ENCODE results near the gene IL4I1. TPM values are rescaled to one million over a fixed set of nuclear protein-coding genes. Genes with fewer than 3 reads are reported as not detected.
A peak's percentile ranks its signal among the peaks of the same experiment; 100 is the strongest.

IL4I1 gene
- total RNA-seq, 1 experiment from 2014 or later: 1.3 TPM

DNA sequence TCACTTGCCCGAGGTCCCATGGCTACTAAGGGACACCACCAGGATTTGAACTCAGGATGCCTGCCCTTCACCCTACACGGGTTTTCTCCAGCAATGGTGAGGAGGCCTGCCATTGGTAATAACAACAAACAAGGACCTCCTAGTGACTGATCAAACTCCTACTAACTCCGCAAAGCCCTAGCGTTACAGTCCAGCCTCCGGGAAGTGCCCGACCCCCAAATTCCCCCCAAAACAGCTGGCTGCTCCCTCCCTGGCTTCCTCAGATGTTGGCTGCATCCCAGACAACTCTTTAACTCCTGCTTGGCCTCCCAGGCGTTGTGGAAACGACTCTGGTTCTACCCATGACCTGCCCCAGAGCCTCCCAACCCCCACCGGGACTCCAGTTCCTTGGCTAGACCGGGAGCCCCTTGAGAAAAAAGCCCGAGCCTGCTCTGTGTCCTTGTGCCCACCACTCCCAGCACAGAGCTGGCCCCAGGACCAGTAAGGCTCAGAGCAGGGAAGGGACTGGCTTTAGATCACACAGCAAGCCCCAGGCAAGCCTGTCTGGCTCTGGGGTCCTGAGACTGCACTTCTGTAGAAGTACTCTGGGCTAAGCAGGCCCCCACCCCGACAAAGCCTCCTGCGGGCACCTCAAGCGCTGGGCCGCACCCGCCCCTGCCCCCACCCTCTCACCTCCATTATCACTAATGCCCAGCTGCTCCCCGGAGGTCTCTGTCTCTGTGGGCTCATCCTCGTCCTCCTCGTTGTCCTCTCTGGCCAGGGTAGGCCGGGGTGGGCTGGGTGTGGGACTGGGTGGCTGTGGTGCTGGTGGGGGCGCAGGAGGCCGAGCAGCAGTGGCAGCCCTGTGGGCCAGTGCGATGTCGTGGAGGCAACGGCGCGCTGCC lies 24.2 kb downstream of the IL4I1 start:
- intact Hi-C loops (cut with micrococcal nuclease; ENCODE audit: unreplicated experiment): loop anchor here (10.0 kb wide), 1 partner anchor 378 kb away; the partner anchor contains the start of gene RPS11
- Histone ChIP-seq H3K36me3 (ENCODE audit: insufficient read depth, low read length, poor library complexity, severe bottlenecking) (peaks cover 7% of the 10 kb centered on the region), H3K27ac (ENCODE audit: low read depth, low read length, poor library complexity, severe bottlenecking) (no peak overlapping the region), H3K4me3 (ENCODE audit: low read depth, low read length, poor library complexity, severe bottlenecking) (no peak overlapping the region), H3K9me3 (ENCODE audit: low read depth, low read length, poor library complexity, severe bottlenecking) (no peaks in the 10 kb centered on the region), H3K4me1 (ENCODE audit: insufficient read depth, low read length, poor library complexity, severe bottlenecking) (peaks cover 21% of the 10 kb centered on the region), H3K27me3 (replicated peaks; ENCODE audit: insufficient read depth, low read depth, low read length, poor library complexity) (no peaks in the 10 kb centered on the region)
- CTCF ChIA-PET: no interaction called here
- TF ChIP-seq EZH2 (IDR thresholded peaks at IDR 0.05; ENCODE audit: borderline replicate concordance, low read depth, low read length, poor library complexity, severe bottlenecking): no peak
- TF ChIP-seq, protein P1, sequence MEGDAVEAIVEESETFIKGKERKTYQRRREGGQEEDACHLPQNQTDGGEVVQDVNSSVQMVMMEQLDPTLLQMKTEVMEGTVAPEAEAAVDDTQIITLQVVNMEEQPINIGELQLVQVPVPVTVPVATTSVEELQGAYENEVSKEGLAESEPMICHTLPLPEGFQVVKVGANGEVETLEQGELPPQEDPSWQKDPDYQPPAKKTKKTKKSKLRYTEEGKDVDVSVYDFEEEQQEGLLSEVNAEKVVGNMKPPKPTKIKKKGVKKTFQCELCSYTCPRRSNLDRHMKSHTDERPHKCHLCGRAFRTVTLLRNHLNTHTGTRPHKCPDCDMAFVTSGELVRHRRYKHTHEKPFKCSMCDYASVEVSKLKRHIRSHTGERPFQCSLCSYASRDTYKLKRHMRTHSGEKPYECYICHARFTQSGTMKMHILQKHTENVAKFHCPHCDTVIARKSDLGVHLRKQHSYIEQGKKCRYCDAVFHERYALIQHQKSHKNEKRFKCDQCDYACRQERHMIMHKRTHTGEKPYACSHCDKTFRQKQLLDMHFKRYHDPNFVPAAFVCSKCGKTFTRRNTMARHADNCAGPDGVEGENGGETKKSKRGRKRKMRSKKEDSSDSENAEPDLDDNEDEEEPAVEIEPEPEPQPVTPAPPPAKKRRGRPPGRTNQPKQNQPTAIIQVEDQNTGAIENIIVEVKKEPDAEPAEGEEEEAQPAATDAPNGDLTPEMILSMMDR (conservative IDR thresholded peaks at IDR 0.05; ENCODE audit: low read depth, low read length): no peak
- POLR2A ChIA-PET (ENCODE audit: low non-redundant PET): no interaction called here
- no TSS peak for BruUV-seq (replicated peaks)
- DNase-seq (ENCODE audit: low spot score): no peak

DNA sequence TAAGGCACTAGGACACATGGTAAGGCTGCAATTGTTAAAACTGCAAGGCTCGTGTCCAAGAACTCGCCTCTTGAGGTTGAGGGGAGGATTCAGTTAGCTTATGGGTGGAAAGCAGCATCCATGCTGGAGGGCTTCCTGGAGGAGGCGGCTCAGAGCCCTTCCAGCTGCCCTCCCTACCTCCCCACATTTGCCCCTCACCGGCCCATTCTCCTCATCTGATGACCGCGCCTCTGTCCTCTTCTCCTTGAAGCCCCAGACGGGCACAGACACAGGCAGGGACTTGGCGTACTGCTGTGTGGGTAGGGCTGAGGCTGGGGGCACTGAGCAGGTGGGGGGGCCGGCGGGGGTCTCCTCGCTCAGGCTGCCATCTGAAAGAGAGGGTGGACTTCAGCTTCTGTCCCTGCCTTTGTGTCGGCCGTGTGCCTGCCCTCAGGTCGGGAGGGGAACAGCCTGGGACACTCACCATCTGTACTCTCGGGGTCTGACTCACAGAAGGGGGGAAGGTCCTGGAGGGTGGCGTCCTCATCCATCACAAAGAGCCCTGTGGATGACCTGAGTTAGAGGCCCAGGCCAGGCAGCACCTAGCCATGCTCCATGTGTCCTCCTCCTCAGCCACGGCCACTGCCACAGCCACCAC lies 25.2 kb downstream of the IL4I1 start:
- Histone ChIP-seq H3K27ac (ENCODE audit: low read depth, low read length, poor library complexity, severe bottlenecking) (no peak overlapping the region), H3K36me3 (ENCODE audit: insufficient read depth, low read length, poor library complexity, severe bottlenecking) (peaks cover 7% of the 10 kb centered on the region), H3K9me3 (ENCODE audit: low read depth, low read length, poor library complexity, severe bottlenecking) (no peaks in the 10 kb centered on the region), H3K4me1 (ENCODE audit: insufficient read depth, low read length, poor library complexity, severe bottlenecking) (peaks cover 24% of the 10 kb centered on the region), H3K27me3 (replicated peaks; ENCODE audit: insufficient read depth, low read depth, low read length, poor library complexity) (no peaks in the 10 kb centered on the region), H3K4me3 (ENCODE audit: low read depth, low read length, poor library complexity, severe bottlenecking) (no peak overlapping the region)
- ChIA-PET CTCF (interaction anchor here (0.6 kb wide), 1 partner anchor 13 kb away, joined by 6 read pairs; no protein-coding TSS in a partner anchor), POLR2A (ENCODE audit: low non-redundant PET) (no interaction called here)
- intact Hi-C loops (cut with micrococcal nuclease; ENCODE audit: unreplicated experiment): loop anchor here (10.0 kb wide), 1 partner anchor 377 kb away; the partner anchor contains the start of gene RPS11
- BruUV-seq (replicated peaks): no TSS peak
- TF ChIP-seq, protein P1 (conservative IDR thresholded peaks at IDR 0.05; ENCODE audit: low read depth, low read length): no peak
- no peak for TF ChIP-seq EZH2 (IDR thresholded peaks at IDR 0.05; ENCODE audit: borderline replicate concordance, low read depth, low read length, poor library complexity, severe bottlenecking)
- no peak for DNase-seq (ENCODE audit: low spot score)

DNA sequence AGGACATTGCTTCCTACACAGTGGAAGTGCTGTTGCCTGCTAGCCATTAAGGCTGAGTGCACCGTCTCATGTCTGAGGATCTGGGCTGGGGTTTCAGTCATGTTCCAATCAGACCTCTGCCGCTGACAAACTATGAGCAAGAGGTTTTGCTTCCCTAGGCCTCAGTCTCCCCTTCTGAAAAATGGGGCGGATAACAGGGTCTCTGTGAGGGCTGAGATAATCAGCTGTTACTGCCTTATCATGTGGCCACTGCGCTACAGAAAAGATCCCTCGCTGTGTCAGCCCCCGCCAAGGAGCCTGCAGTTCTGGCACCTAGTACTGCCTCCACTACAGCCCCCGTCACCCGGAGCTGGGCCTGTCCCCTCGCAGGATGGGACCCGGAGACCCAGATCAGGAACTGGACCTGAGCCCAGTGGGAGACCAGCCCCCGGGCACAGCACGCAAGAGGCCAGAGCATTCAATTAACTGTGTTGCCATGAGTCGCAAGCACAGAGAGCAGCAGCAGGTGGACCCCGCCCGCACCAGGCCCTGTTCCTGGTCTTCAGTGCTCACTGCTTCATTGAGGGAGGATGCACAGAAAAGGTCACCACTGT lies 26.3 kb downstream of the IL4I1 start:
- Histone ChIP-seq H3K9me3 (ENCODE audit: low read depth, low read length, poor library complexity, severe bottlenecking) (no peaks in the 10 kb centered on the region), H3K4me1 (ENCODE audit: insufficient read depth, low read length, poor library complexity, severe bottlenecking) (peaks cover 32% of the 10 kb centered on the region), H3K27ac (ENCODE audit: low read depth, low read length, poor library complexity, severe bottlenecking) (peak overlapping the region; percentile 79), H3K4me3 (ENCODE audit: low read depth, low read length, poor library complexity, severe bottlenecking) (peak overlapping the region; percentile 52), H3K27me3 (replicated peaks; ENCODE audit: insufficient read depth, low read depth, low read length, poor library complexity) (no peaks in the 10 kb centered on the region), H3K36me3 (ENCODE audit: insufficient read depth, low read length, poor library complexity, severe bottlenecking) (peaks cover 7% of the 10 kb centered on the region)
- no TSS peak for BruUV-seq (replicated peaks)
- CTCF ChIA-PET: no interaction called here
- no peak for TF ChIP-seq EZH2 (IDR thresholded peaks at IDR 0.05; ENCODE audit: borderline replicate concordance, low read depth, low read length, poor library complexity, severe bottlenecking)
- TF ChIP-seq, protein P1 (conservative IDR thresholded peaks at IDR 0.05; ENCODE audit: low read depth, low read length): no peak
- POLR2A ChIA-PET (ENCODE audit: low non-redundant PET): no interaction called here
- no peak for DNase-seq (ENCODE audit: low spot score)
- intact Hi-C loops (cut with micrococcal nuclease; ENCODE audit: unreplicated experiment): loop anchor here (10.0 kb wide), 1 partner anchor 376 kb away; the partner anchor contains the start of gene RPS11

Data from A673 (cell line).